ENCODE measurements around the gene TBP. TPM values are rescaled to one million over a fixed set of nuclear protein-coding genes. Genes with fewer than 3 reads are reported as not detected.

The TBP gene
- total and polyA plus RNA-seq, 2 of the 13 experiments (the other 11 are each of a cell fraction or from before 2014, with no cell fraction given) = 21.7 to 28.1 TPM

DNA sequence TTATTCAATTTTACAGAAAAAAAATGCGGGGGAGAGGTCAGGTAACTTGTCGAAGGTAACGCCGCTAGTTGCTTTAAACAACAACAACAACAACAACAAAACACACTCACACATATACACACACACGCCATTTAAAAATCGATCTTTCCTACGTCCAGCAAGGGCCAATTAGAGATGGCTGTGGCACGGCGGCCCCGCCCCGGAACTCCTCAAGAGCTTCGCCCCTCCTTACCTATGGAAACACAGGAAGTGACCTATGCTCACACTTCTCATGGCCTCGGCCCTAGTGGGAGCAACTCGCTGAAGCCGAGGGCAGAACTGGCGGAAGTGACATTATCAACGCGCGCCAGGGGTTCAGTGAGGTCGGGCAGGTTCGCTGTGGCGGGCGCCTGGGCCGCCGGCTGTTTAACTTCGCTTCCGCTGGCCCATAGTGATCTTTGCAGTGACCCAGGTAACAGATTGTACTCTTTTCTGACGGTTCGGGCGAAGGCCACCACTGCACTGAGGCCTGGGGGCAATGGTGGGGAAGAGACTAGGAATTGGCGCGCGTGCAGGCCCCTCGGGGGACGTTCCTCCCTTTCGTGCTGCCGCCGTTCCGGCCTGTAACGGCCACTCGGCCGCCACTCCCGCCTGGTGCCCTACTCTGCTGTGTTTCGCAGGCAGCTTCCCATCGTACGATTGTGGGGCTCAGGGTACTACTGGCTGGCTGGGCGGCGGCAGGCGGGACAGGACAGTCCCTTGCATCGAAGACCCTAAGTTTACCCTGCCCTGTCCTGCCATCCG is at the start of gene TBP (continued):
- TF ChIP-seq POGK (CRISPR knock-in tag; conservative IDR thresholded peaks at IDR 0.05) (peak; percentile 87), MYNN (CRISPR knock-in tag; IDR thresholded peaks at IDR 0.05; ENCODE audit: low read depth) (no peak), SIN3A (IDR thresholded peaks at IDR 0.05; ENCODE audit: borderline replicate concordance, low read depth, low read length) (peak; percentile 86), HMGA1 (CRISPR knock-in tag; conservative IDR thresholded peaks at IDR 0.05) (no peak), ARID2 (CRISPR knock-in tag; IDR thresholded peaks at IDR 0.05; ENCODE audit: borderline replicate concordance) (no peak), ZNF3 (CRISPR knock-in tag; IDR thresholded peaks at IDR 0.05) (no peak), ZBTB3 (CRISPR knock-in tag; IDR thresholded peaks at IDR 0.05; ENCODE audit: borderline replicate concordance, low read depth) (peak; percentile 96), ZNF501 (CRISPR knock-in tag; IDR thresholded peaks at IDR 0.05) (peak; percentile 98), NFRKB (IDR thresholded peaks at IDR 0.05) (no peak), CEBPG (CRISPR knock-in tag; IDR thresholded peaks at IDR 0.05) (peak; percentile 71), TOE1 (CRISPR knock-in tag; IDR thresholded peaks at IDR 0.05) (no peak), ZNF639 (CRISPR knock-in tag; conservative IDR thresholded peaks at IDR 0.05) (peak; percentile 53; the same call in 1 of the 2 replicates), RFXAP (CRISPR knock-in tag; IDR thresholded peaks at IDR 0.05; ENCODE audit: borderline replicate concordance) (peak; percentile 77; the same call in 1 of the 2 replicates), ZNF441 (CRISPR knock-in tag; IDR thresholded peaks at IDR 0.05; ENCODE audit: borderline replicate concordance) (peak; percentile 78; the same call in 1 of the 2 replicates), ZFP82 (CRISPR knock-in tag; IDR thresholded peaks at IDR 0.05; ENCODE audit: borderline replicate concordance) (0 out of 2 replicates have a peak, but pooled peaks have one; percentile 20), SP140L (CRISPR knock-in tag; IDR thresholded peaks at IDR 0.05; ENCODE audit: borderline replicate concordance) (no peak), ZNF616 (CRISPR knock-in tag; IDR thresholded peaks at IDR 0.05; ENCODE audit: low read depth) (0 out of 2 replicates have a peak, but pooled peaks have one; percentile 62)
- TF ChIP-seq, protein P1, sequence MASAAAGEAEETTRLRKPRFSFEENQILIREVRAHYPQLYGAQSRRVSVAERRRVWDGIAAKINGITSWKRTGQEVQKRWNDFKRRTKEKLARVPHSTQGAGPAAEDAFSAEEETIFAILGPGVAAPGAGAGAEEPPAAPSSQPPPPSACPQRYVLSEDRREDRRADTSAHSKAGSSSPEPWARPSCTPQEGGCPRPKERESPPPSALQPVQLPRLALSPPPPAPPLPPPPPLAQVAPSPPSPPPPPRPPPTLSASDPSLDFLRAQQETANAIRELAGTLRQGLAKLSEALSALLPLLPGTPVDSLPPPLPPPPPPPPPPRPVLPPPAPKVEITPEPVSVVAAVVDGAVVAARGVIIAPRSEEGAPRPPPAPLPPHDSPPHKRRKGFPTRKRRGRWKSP (CRISPR knock-in tag; IDR thresholded peaks at IDR 0.05) = no peak; the same call in 1 of the 2 replicates
- TF ChIP-seq, protein P2, sequence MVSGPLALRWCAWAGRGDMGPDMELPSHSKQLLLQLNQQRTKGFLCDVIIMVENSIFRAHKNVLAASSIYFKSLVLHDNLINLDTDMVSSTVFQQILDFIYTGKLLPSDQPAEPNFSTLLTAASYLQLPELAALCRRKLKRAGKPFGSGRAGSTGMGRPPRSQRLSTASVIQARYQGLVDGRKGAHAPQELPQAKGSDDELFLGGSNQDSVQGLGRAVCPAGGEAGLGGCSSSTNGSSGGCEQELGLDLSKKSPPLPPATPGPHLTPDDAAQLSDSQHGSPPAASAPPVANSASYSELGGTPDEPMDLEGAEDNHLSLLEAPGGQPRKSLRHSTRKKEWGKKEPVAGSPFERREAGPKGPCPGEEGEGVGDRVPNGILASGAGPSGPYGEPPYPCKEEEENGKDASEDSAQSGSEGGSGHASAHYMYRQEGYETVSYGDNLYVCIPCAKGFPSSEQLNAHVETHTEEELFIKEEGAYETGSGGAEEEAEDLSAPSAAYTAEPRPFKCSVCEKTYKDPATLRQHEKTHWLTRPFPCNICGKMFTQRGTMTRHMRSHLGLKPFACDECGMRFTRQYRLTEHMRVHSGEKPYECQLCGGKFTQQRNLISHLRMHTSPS (CRISPR knock-in tag; IDR thresholded peaks at IDR 0.05; ENCODE audit: low read depth) = no peak
- TF ChIP-seq, protein P3, sequence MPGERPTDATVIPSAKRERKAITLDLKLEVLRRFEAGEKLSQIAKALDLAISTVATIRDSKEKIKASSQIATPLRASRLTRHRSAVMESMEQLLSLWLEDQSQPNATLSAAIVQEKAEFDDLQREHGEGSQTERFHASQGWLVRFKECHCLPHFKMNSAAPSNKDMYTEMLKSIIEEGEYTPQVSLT (CRISPR knock-in tag; IDR thresholded peaks at IDR 0.05; ENCODE audit: borderline replicate concordance, low read depth) = 0 out of 2 replicates have a peak, but pooled peaks have one; percentile 52

Measured in HepG2 (cell line).